Activated CD8-positive, alpha-beta memory T cell treated with anti-CD3 and anti-CD28 coated beads, Interleukin-2, amount 50 U/mL, for 1 hour (primary cell): Measurements from ENCODE around the gene LCN15.
"Not testable (repeated sequence)": the region's sequence is repeated elsewhere in the genome, so short reads cannot be mapped to it uniquely, and the experiment has no call there.

Source experiments
- DNase-seq: peaks from one replicate; pipeline ENCODE4 v3.0.0-alpha.2; 2020; ENCODE audit errors: extremely low read depth

LCN15 gene

GRCh38 chr9:136764301-136764891 lies at the start of gene LCN15:
Gene LCN15, minus strand, starts transcription at chr9:136764518. Its CDS starts 30 bp downstream, at chr9:136764488.
- DNase-seq: no peak

- no peak for DNase-seq
Observed at GRCh38 chr9:136808806-136809158, 44.5 kb upstream of the LCN15 start.

DNA sequence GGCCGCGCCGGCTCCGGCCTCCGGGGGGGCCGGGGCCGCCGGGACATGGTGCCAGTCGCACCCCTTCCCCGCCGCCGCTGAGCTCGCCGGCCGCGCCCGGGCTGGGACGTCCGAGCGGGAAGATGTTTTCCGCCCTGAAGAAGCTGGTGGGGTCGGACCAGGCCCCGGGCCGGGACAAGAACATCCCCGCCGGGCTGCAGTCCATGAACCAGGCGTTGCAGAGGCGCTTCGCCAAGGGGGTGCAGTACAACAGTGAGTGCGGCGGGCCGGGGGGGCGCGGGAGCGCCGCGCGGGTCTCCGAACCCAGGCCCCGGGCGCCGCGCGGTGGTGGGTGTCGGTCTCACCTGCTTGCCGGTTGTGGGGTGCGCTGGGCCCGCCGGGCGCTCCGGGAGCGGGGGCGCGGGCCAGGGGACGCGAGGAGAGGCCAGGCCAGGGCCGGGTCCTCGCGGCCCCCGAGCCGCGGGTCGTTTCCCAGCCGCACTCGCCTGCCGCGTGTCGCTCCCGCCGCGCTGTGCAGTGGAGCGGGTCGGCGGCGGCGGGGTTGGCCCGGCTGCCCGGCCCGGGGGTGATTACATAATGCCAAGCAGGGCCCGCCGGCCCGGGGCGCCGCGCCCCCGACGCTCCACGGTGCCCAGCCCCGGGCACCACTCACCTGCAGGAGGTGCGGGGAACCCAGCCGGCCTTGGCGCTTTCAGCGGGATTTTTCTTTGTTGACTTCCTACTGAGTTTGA lies 43.9 kb upstream of the LCN15 start:
- no peak for DNase-seq

DNA sequence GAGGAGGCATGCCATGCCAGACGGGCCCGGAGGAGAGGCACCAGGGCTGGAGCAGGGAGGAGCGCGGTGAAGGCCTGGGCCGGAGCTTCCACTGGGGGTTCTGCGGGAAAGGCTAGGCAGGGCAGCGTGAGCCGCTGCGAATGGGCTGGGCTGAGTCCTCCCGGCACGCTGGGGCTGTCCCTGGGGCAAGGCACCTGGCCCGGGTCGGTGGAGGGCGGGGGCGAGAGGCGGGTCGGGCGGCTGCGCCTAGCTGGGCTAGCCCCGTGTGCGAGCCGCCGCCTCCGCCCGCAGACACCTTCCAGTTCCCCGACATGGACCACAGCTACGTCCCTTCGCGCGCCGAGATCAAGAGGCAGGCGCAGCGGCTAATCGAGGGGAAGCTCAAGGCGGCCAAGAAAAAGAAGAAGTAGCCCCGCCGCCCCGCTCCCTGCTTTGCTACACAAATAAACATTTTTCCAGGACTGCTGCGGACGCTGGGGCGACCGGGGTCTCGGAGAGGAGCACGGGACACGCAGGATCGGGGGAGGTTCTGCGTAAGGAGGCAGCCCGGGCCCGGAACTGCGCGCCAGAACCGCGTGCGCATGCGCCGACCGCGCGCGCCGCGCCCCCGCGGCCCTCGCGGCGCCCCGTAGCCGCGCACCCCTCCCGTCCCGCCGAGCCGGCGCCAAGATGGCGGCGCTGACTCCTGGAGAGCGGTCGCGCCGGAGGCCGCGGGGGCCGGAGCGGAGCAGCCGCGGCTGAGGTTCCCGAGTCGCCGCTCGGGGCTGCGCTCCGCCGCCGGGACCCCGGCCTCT lies 43.2 kb upstream of the LCN15 start, which contains the start of gene RABL6:
TSS of gene RABL6 (plus strand) at position 668 of the 794 bp plus-strand sequence. CDS start 249 bp downstream, outside the sequence.
- DNase-seq: peak; percentile 30

- no peak for DNase-seq
Observed at GRCh38 chr9:136806631-136807201, 42.4 kb upstream of the LCN15 start.

DNA sequence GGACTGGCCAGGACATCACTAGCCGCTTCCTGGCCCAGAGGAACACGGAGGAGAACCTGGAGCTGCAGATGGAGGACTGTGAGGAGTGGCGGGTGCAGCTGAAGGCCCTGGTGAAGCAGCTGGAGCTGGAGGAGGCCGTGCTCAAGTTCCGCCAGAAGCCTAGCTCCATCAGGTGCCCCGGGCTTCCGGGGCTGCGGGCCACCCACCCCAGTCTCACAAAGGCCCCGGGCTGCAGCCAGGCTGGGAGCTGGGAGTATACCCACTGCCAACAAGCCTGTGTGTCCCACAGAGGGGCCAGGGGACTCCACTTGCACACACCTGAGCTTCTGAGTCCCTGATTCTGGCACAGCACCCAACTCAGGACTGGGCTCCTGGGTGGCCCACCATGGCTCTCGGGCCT lies 41.7 kb upstream of the LCN15 start:
- no peak for DNase-seq

GRCh38 chr9:136805207-136805740 lies 41.0 kb upstream of the LCN15 start:
- DNase-seq: no peak

- DNase-seq: no peak
Observed at GRCh38 chr9:136804509-136805206, 40.3 kb upstream of the LCN15 start.

DNA sequence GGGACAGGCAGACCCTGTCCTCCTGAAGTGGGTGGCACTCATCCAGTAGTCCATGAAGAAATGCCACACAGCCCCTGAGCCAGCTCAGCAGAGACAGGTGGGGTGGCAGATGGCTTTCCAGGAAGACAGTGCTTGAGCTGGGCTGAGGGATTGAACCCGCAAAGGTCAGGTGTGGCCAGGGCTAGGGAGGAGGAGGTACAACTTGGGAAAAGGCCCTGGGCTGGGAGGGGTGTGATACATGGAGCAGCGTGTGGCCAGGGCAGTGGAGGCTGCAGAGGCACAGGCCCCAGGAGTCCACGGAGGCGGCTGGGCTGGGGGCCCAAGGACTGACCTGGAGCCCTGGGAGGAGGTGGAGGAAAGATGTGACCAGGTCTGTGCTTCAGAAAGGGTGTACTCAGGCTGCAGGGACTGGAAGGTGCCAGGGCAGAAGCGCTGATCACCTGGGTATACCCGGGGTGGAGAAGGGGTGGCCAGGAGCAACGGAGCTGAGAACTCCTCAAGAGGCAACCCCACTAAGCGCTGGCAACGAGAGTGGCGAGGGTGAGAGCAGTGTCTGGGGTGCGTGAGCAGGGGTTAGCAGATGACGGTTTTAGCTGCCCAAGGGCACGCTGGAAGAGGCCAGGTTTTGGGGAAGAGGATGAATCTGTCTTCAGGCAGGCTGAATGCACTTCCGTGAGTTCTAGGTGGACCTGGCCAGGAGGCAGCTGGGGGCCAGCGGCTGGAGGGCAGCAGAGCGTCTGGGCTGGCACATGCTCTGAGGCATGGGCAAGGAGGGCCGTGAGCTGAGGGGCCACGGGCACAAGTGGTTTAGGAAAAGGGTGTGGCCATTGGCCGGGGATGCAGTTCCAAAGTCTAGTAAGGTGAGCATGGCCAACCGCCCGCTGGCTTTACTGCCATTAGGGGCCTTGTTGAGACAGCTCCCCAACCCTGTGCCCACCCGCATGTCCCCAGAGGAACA lies 39.5 kb upstream of the LCN15 start:
- no peak for DNase-seq

GRCh38 chr9:136803009-136803550 lies 38.8 kb upstream of the LCN15 start:
- DNase-seq: not testable (repeated sequence)

- DNase-seq: no peak
Observed at GRCh38 chr9:136802321-136802720, 38.0 kb upstream of the LCN15 start.

DNA sequence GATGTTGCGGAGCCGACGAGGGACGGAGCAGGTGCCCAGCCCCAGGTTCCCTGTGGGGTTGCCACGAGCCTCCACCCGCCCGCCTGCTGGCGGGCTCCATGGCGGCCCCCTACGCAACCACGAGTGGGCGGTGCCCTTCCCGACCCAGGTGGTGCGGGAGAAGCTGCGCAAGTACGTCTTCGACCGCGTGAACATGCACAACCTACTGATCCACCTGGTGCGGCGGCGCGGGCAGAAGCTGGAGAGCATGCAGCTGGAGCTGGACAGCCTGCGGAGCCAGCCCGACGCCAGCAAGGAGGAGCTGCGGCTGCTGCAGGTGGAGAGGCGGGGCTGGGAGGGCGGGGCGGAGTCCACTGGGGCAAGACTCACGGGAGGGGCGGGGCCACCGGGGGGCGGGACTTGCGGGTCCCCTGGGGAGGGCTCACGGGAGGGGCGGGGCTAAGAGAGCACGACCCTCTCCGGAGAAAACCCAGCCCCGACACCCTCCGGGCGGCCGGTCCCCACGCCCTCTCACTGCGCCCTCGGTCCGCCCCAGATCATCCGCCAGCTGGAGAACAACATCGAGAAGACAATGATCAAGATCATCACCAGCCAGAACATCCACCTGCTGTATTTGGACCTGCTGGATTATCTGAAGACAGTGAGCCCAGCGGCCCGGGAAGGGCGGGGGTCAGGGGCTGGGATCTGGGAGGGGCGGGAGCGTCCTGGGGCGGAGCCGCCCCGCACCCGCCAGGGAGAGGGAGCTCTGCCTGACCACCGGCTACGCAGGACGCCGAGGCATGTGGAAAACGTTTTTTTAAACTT lies 35.7 kb upstream of the LCN15 start:
- DNase-seq: peak; percentile 82

DNA sequence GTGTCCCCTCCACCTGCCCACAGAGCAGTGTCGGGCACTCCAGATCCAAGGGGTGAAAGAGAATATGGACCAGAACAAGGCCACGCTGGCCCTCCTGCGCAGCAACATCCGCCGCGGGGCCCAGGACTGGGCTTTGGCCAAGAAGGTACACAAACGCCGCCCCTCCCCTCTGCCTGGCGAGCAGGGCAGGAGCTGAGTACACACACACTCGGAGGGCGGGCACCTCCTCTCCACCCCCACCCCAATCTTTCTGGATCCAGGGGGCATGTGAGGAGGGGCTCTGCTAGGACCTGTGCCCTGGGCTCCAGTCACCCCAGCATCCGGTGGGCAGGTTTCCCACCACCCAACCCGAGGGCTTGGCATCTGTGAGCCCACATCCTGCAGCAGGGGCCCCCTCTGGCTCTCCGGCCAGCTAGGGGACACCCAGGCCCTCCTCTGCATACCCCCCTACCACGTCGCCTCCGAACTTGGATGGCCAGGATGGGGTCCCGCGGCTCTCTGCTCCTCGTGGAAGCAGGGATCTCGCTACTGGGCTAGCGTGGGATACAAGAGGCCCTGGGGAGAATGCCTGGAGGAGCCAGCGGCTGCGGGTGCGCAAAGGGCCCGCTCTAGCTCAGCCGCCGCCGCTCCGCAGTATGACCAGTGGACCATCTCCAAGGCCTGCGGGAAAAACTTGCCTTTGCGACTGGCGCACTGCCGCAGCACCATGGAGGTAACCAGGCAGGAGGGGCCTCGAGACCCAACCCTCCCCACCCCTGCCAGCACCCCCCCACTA lies 34.9 kb upstream of the LCN15 start:
- DNase-seq: no peak

DNA sequence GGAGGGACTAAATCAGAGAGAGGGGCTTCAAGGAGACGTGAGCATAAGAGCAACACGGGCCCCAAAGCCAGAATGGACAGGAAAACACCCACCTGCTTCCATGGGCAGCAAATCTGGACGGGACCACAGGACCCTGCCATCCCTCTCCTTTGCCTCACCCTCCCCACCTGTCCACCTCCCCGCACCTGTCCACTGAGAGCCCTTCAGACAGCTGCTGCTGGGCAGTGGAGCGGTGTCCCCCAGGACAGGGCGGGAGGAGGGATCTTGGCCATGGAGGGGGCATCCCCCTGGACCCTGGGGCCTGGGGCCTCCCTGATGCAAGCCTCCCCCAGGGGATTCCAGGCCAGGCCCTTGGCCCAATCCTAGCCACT lies 34.4 kb upstream of the LCN15 start:
- no peak for DNase-seq

DNA sequence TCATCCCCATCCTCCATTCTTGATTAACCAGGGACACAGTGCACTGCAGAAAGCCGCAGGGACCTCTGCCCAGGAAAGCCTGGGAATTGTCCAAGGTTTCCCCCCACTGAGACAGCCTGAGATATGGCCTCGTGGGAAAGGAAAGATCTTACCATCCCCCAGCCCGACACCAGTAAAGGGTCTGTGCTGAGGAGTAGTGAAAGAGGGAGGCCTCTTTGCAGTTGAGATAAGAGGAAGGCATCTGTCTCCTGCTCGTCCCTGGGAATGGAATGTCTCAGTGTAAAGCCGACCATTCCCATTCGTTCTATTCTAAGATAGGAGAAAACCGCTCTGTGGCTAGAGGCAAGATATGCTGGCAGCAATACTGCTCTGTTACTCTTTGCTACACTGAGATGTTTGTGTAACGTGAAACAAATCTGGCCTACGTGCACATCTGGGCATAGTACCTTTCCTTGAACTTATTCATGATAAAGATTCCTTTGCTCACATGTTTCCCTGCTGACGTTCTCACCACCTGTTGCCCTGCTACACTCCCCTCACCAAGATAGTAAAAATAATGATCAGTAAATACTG lies 32.5 kb upstream of the LCN15 start:
- not testable (repeated sequence) for DNase-seq

DNA sequence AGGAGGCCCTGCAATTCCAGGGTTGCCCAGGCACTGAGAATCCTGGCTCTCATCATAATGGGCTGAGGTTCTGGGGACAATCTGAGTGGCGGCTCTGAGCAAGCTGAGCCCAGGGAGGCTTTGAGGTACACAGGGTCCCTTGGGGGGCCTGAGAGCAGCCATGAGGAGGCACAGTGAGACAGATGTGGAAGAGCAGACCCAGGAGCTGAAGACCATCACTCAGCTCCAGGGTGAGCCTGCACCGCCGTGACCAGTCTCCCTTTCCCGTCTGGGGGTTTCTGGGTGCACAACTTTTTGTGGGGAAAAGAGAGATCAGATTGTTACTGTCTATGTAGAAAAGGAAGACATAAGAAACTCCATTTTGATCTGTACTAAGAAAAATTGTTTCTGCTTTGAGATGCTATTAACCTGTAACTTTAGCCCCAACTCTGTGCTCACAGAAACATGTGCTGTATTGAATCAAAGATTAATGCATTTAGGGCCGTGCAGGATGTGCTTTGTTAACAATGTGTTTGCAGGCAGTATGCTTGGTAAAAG lies 32.0 kb upstream of the LCN15 start, which contains the start of gene CCDC183:
TSS of gene CCDC183 (plus strand) at position 101 of the 537 bp plus-strand sequence. CDS start at position 161, 60 bp downstream.
- DNase-seq: no peak

DNA sequence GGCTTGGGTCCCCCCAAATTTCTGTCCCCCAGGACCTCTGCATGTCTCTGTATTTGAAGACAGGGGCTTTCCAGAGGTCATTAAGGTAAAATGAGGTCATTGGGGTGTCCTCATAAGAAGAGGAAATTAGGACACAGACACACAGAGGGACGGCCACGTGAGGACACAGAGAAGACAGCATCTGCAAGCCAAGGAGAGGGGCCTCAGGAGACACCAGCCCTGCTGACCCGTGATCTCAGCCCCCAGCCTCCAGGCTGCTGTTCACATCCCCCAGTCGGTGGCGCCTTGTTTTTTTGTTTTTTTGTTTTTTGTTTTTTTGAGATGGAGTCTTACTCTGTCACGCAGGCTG lies 30.7 kb upstream of the LCN15 start:
- DNase-seq: no peak
